NCI-H460 (cell line): ENCODE measurements around the gene IL17B. TPM values are rescaled to one million over a fixed set of nuclear protein-coding genes. Genes with fewer than 3 reads are reported as not detected.

ENCODE experiments used
- DNase-seq: peaks from one replicate; pipeline ENCODE4 v3.0.0-alpha.2; 2016; ENCODE audit warnings: low read depth; ENCODE audit errors: extremely low read depth
- total RNA-seq: library from RNA; depleted of rRNA; stranded (reverse); fragments of >200 nt; shearing (Covaris generic); gene quantifications from 2 replicates; pipeline ENCODE4 v1.2.3, GENCODE V29; 2014

Gene IL17B
- total RNA-seq, 1 experiment from 2014 or later: not detected

- DNase-seq: no peak
Observed at GRCh38 chr5:149415066-149415967, 36.2 kb upstream of the IL17B start.

- DNase-seq: no peak
Observed at GRCh38 chr5:149414405-149415065, 35.4 kb upstream of the IL17B start.

- no peak for DNase-seq
Observed at GRCh38 chr5:149413477-149414210, 34.6 kb upstream of the IL17B start.

GRCh38 chr5:149412783-149413476 is 33.8 kb upstream of the IL17B start:
- no peak for DNase-seq

GRCh38 chr5:149411738-149412519 is 32.8 kb upstream of the IL17B start:
- DNase-seq: no peak

- DNase-seq: no peak
Observed at GRCh38 chr5:149410721-149411432, 31.8 kb upstream of the IL17B start.

GRCh38 chr5:149410071-149410470 is 31.0 kb upstream of the IL17B start:
- no peak for DNase-seq

- no peak for DNase-seq
Observed at GRCh38 chr5:149409268-149409948, 30.3 kb upstream of the IL17B start.

GRCh38 chr5:149408252-149409099 is 29.4 kb upstream of the IL17B start:
- DNase-seq: no peak

- DNase-seq: no peak
Observed at GRCh38 chr5:149407323-149408251, 28.5 kb upstream of the IL17B start.

- DNase-seq: no peak
Observed at GRCh38 chr5:149406979-149407306, 27.9 kb upstream of the IL17B start.

- DNase-seq: no peak
Observed at GRCh38 chr5:149406203-149406978, 27.3 kb upstream of the IL17B start.

GRCh38 chr5:149405550-149406202 is 26.6 kb upstream of the IL17B start:
- DNase-seq: no peak

GRCh38 chr5:149404746-149405549 is 25.9 kb upstream of the IL17B start:
- no peak for DNase-seq
